Jurkat, Clone E6-1 (cell line): ENCODE measurements around the gene GET3.

Source experiments
- DNase-seq: peaks from one replicate; pipeline ENCODE4 v3.0.0-alpha.2; 2011; ENCODE audit warnings: low read depth, low spot score
- H3K4me3 ChIP-seq: 2 replicates; pipeline ENCODE4 v1.5.1; 2011; ENCODE audit warnings: mild to moderate bottlenecking, low read length, control low read depth, moderate library complexity

Gene GET3

GRCh38 chr19:12773571-12773970, 36.3 kb downstream of the GET3 start:
- DNase-seq, result no peak
- no peak overlapping the region for H3K4me3 ChIP-seq

GRCh38 chr19:12774588-12775555, 37.6 kb downstream of the GET3 start, which contains the start of gene HOOK2:
Gene HOOK2 (minus strand): TSS chr19:12775552. CDS start chr19:12775449, 103 bp downstream.
- no peak for DNase-seq
- peak within 1 kb of the TSS; percentile 72 for H3K4me3 ChIP-seq

- H3K4me3 ChIP-seq, result peak overlapping the region; percentile 73
- DNase-seq, result no peak
These were observed 40.1 kb downstream of the GET3 start for GRCh38 chr19:12777217-12778016.

- H3K4me3 ChIP-seq, result peak overlapping the region; percentile 73
- DNase-seq, result no peak
These were observed 41.0 kb downstream of the GET3 start for GRCh38 chr19:12778017-12778904.

GRCh38 chr19:12778905-12779161, 41.5 kb downstream of the GET3 start:
- DNase-seq, result no peak
- H3K4me3 ChIP-seq, result peak overlapping the region; percentile 73

GRCh38 chr19:12779162-12779993, 42.1 kb downstream of the GET3 start:
- peak overlapping the region; percentile 73; the same call in 1 of the 2 replicates for H3K4me3 ChIP-seq
- no peak for DNase-seq

GRCh38 chr19:12782174-12782423, 44.8 kb downstream of the GET3 start:
- H3K4me3 ChIP-seq, result peak overlapping the region; percentile 67
- DNase-seq, result no peak

GRCh38 chr19:12782424-12783290, 45.4 kb downstream of the GET3 start:
- DNase-seq, result peak; percentile 79
- H3K4me3 ChIP-seq, result peak overlapping the region; percentile 67

- DNase-seq, result peak; percentile 76
- H3K4me3 ChIP-seq, result peak overlapping the region; percentile 67
These were observed 46.1 kb downstream of the GET3 start for GRCh38 chr19:12783291-12783848.

- peak overlapping the region; percentile 67 for H3K4me3 ChIP-seq
- no peak for DNase-seq
These were observed 46.6 kb downstream of the GET3 start for GRCh38 chr19:12783849-12784393.

- H3K4me3 ChIP-seq, result no peak overlapping the region
- no peak for DNase-seq
These were observed 47.1 kb downstream of the GET3 start for GRCh38 chr19:12784394-12784870.

- no peak overlapping the region for H3K4me3 ChIP-seq
- no peak for DNase-seq
These were observed 47.7 kb downstream of the GET3 start for GRCh38 chr19:12784871-12785430.

GRCh38 chr19:12785431-12786031, 48.2 kb downstream of the GET3 start:
- H3K4me3 ChIP-seq, result no peak overlapping the region

GRCh38 chr19:12786141-12786870, 49.0 kb downstream of the GET3 start:
- H3K4me3 ChIP-seq, result no peak overlapping the region
- no peak for DNase-seq

More at GRCh38 chr19:12785431-12786031, 48.2 kb downstream of the GET3 start:
- no peak for DNase-seq

- no peak for DNase-seq
- no peak overlapping the region for H3K4me3 ChIP-seq
These were observed 49.7 kb downstream of the GET3 start for GRCh38 chr19:12786952-12787351.

GRCh38 chr19:12787458-12787857, 50.2 kb downstream of the GET3 start:
- no peak overlapping the region for H3K4me3 ChIP-seq
- no peak for DNase-seq
